ENCODE results near the gene STXBP5.

GRCh38 chr6:147282566-147282959, 78.3 kb downstream of the STXBP5 start:
- TF ChIP-seq POLR2A (IDR thresholded peaks at IDR 0.05) (no peak), CTCF (IDR thresholded peaks at IDR 0.05) (no peak)
